Measurements from ENCODE around the gene ZSCAN21.
"Not testable (repeated sequence)": the region's sequence is repeated elsewhere in the genome, so short reads cannot be mapped to it uniquely, and the experiment has no call there.

ZSCAN21 gene

GRCh38 chr7:100049441-100050291 lies at the start of gene ZSCAN21:
Gene ZSCAN21 (plus strand): TSS chr7:100049774. CDS start chr7:100057007, 7,233 bp downstream.
- DNase-seq = peak; percentile 77

GRCh38 chr7:100000239-100000638 lies 49.3 kb upstream of the ZSCAN21 start:
- no peak for DNase-seq

GRCh38 chr7:100003711-100004661 lies 45.6 kb upstream of the ZSCAN21 start:
- no peak for DNase-seq

- DNase-seq = no peak
Observed at GRCh38 chr7:100007887-100008286, 41.7 kb upstream of the ZSCAN21 start.

GRCh38 chr7:100008525-100008924 lies 41.0 kb upstream of the ZSCAN21 start:
- no peak for DNase-seq

GRCh38 chr7:100009952-100010351 lies 39.6 kb upstream of the ZSCAN21 start:
- DNase-seq = not testable (repeated sequence)

- DNase-seq = no peak
Observed at GRCh38 chr7:100010901-100011300, 38.7 kb upstream of the ZSCAN21 start.

GRCh38 chr7:100011516-100011915 lies 38.1 kb upstream of the ZSCAN21 start:
- DNase-seq = no peak

- not testable (repeated sequence) for DNase-seq
Observed at GRCh38 chr7:100012385-100013327, 36.9 kb upstream of the ZSCAN21 start.

GRCh38 chr7:100013328-100013676 lies 36.3 kb upstream of the ZSCAN21 start:
- DNase-seq = no peak

GRCh38 chr7:100015232-100016214 lies 34.1 kb upstream of the ZSCAN21 start, which contains the start of gene ZKSCAN1:
Gene ZKSCAN1 (plus strand): TSS chr7:100015596. CDS start chr7:100023507, 7,911 bp downstream.
- peak; percentile 79 for DNase-seq

GRCh38 chr7:100016215-100016901 lies 33.2 kb upstream of the ZSCAN21 start:
- no peak for DNase-seq

- no peak for DNase-seq
Observed at GRCh38 chr7:100017300-100017699, 32.3 kb upstream of the ZSCAN21 start.

- DNase-seq = no peak
Observed at GRCh38 chr7:100017875-100018274, 31.7 kb upstream of the ZSCAN21 start.

GRCh38 chr7:100019908-100020307 lies 29.7 kb upstream of the ZSCAN21 start:
- no peak for DNase-seq

GRCh38 chr7:100021297-100021696 lies 28.3 kb upstream of the ZSCAN21 start:
- DNase-seq = no peak

- DNase-seq = no peak
Observed at GRCh38 chr7:100022621-100023020, 27.0 kb upstream of the ZSCAN21 start.

GRCh38 chr7:100023526-100023925 lies 26.0 kb upstream of the ZSCAN21 start:
- no peak for DNase-seq

- DNase-seq = no peak
Observed at GRCh38 chr7:100024020-100024619, 25.5 kb upstream of the ZSCAN21 start.

- DNase-seq = no peak
Observed at GRCh38 chr7:100027197-100027596, 22.4 kb upstream of the ZSCAN21 start.
